ENCODE results near the gene AGER.
"Not testable (repeated sequence)": the region's sequence is repeated elsewhere in the genome, so short reads cannot be mapped to it uniquely, and the experiment has no call there.

DNA sequence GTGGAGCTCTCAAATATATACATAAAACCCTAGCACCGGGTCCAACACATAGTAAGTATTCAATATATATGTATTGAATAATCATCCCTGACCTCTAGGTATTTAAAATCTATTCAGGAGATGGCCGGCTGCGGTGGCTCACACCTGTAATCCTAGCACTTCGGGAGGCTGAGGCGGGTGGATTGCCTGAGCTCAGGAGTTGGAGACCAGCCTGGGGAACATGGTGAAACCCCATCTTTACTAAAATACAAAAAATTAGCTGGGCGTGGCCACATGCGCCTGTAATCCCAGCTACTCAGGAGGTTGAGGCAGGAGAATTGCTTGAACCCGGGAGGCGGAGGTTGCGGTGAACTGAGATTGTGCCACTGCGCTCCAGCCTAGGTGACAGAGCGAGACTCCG is 9.0 kb upstream of the AGER start:
- TF ChIP-seq CTCF, POLR2A (IDR thresholded peaks at IDR 0.05): not testable (repeated sequence)
